Activated CD4-positive, alpha-beta T cell treated with anti-CD3 and anti-CD28 coated beads for 24 hours (primary cell): ENCODE data around the gene DDX10.

Source experiments
- DNase-seq, 2 donors: peaks; one replicate each; pipeline ENCODE4 v3.0.0-alpha.2; 2020; ENCODE audit warnings: low read depth in 2 of 2

DDX10 gene

DNA sequence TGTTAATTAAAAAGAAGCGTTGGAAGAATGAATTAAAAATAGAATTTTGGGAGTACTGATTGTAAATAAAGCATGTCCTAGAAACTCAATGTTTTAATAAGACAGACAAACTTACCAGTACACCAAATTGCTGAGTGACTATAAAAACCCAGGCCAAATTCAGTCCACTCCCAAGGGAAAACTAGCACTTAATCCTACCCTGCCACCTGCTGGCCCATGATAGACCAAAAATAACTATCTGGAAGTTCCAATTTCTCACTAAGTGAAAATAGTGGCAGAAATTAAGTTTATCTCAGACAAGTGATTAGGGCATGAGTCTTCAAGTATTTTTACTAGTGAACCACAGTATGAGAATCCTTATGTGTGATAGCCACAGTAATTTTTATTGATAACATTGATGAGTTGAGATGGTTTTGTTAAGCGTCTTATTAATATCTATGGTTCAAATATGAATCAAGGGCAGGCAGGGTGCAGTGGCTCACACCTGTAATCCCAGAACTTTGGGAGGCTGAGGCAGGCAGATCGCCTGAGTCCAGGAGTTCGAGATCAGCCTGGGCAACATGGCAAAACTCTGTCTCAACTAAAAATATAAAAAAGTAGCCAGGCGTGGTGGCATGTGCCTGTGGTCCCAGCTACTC, 9.8 kb upstream of the DDX10 start:
- DNase-seq: peak in 1 of 2 donors; percentile 14

DNA sequence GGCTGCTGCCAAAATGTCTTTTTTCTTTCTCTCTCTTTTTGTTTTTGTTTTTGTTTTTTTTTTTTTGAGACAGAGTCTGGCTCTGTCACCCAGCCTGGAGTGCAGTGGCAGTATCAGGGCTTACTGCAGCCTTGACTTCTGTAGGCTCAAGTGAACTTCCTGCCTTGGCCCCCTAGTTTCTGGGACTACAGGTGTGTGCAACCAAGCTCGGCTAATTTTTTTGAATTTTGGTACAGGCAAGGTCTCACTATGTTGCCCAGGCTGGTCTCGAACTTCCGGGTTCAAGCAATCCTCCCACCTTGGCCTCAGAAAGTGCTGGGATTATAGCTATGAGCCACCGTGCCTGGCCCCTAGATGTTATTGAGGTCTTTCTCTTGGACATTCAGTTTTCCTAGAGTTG, 2.2 kb upstream of the DDX10 start:
- no peak for DNase-seq

DNA sequence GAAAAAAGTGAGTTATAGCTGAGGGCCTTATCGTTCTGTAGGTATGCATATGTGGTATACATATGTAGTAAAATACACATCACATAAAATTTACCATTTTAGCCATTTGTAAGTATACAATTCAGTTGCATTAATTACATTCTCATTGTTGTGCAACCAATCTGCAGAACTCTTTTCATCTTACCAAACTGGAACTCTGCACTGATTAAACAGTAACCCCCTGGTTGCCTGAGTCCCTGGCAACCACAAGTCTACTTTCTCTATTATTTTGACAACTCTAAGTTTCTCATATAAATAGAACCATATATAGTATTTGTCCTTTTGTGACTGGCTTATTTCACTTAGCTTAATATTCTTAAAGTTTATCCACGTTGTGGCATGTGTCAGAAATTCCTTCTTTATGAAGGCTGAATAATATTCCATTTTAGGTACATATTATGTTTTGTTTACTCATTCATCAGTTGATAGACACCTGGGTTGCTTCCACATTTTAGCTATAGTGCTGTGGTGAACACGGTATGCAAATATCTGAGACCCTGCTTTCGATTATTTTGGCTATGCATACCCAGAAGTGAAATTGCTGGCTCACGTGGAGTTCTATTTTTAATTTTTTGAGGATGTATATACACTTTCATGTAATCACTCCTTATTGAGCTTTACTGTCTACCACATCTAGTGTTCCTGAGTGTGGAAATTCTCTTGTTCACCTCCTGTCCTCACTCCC, 1.6 kb upstream of the DDX10 start:
- DNase-seq: no peak

DNA sequence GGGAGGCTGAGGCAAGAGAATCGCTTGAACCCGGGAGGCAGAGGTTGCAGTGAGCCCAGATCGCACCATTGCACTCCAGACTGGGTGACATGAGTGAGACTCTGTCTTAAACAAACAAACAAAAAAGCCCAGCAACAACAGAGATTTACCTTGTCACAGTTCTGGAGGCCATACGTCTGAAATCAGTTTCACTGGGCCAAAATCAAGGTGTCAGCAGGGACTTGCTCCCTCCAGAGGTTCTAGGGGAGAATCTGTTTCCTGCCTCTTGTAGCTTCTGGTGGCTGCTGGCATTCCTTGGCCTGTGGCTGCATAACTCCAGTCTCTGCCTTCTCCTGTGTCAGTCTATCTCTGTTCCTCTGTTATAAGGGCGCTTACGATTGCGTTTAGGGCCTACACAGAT, 1.5 kb downstream of the DDX10 start:
- no peak for DNase-seq

DNA sequence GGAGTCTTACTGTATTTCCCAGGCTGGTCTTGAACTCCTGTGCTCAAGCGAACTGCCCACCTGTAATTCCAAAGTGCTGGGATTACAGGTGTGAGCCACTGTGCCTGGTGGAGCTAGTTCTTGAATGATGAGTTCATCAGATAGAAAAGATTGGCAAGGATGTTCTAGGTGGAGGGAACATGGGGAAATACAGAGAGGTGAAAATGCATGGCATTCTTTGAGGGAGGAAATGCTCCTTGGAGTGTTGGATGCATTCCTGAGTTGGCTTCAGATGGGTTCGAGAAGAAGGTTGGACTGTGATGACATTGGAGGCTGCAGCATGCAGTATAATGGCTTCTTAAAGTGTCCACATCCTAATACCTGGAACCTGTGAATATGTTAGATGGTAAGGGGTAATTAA, 4.4 kb downstream of the DDX10 start:
- DNase-seq: no peak

DNA sequence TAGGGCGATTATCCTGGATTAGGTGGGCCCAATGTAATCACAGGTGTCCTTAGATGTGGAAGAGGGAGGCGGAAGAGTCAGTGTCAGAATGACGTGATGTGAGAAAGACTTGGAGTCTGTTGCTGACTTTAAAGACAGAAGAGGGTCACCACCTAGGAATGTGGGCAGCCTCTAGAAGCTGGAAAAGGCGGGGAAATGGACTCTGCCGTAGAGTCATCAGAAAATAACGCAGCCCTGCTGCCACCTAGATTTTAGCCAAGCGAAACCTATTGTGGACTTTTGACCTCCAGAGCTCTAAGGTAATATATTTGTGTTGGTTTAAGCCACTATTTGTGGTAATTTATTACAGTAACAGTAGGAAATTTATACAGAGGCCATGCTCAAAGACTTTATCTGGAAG, 4.8 kb downstream of the DDX10 start:
- DNase-seq: no peak

DNA sequence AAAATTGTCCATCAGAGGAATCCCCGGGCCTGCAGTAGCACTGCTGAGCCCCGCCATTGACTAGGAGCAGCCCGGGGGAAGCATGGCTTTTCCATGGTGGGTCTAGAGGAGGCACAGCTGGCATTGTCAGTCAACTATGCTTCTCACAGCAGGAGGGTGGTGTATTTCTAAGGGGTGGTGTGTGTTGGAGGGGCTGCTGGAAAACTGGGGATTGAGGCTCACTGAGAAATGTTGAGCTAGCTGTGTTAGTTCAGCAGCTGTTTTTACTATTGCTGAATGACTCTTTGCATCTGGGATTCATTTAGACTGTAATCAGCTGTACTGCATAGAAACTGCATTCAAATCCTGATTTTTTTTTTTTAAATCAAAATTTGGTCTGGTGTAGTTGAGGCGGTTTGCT, 5.6 kb downstream of the DDX10 start:
- no peak for DNase-seq

DNA sequence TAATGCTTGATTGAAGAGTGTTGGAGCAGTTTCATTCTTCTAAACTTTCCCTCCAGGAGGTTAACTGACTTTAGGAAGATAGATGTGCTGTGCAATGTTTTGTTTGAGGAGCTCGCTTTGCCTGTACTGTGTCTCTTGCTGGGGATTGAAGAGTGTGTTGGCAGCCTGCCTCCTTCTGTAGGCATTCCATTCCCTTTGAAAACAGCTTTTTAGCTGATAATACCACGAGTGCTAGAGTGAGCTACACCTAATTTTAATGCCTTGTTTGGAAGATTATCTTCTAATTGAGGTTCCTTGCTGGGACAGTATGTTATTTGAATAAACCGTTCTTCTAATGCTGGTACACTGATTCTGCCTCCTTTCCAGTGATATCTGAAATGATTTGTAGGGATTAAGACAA, 7.2 kb downstream of the DDX10 start:
- DNase-seq: no peak

DNA sequence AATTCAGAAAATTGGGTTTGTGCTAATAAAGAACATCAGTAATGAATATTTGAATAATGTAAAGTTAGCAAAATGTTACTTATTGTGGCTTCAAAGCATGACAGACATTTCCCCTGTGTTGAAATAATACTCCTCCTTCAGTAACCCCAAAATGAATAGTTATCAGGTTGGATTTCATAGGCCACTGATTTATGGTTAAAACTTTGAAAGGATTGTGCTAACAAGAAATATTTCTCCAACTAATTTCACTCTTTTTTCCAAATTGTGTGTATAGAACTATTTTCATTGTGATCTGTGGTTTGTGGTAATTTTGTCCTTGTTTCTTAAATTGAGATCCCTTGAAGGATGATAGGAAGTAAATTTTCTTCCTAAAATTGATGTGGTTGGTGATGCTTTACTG, 7.9 kb downstream of the DDX10 start:
- DNase-seq: no peak

DNA sequence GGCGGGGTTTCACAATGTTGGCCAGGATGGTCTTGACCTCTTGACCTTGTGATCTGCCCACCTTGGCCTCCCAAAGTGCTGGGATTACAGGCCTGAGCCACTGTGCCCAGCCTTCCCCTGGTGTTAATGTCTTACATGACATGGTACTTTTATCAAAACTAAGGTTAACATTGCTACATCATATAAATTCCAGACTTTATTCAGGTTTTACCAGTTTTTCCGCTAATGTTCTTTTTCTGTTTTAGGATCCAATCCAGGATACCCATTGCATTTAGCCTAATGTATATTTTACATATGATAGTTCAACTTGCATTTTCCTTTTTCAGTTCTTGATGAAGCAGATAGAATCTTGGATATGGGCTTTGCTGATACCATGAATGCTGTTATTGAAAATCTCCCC, 14.2 kb downstream of the DDX10 start:
- no peak for DNase-seq

DNA sequence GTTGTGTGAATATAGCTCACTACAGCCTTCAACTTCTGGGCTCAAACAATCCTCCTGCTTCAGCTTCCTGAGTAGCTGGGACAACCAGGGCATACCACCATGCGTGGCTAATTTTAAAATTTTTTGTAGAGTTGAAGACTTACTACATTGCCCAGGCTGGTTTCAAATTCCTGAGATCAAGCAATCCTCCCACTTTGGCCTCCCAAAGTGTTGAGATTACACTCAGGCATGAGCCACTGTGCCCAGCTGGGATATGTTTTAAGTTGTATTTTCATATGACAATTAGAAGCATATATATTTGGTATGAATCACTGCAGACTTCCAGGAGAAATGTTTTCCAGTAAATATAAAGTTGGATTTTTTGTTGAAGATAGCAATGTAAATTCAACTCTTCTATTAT, 15.4 kb downstream of the DDX10 start:
- no peak for DNase-seq

DNA sequence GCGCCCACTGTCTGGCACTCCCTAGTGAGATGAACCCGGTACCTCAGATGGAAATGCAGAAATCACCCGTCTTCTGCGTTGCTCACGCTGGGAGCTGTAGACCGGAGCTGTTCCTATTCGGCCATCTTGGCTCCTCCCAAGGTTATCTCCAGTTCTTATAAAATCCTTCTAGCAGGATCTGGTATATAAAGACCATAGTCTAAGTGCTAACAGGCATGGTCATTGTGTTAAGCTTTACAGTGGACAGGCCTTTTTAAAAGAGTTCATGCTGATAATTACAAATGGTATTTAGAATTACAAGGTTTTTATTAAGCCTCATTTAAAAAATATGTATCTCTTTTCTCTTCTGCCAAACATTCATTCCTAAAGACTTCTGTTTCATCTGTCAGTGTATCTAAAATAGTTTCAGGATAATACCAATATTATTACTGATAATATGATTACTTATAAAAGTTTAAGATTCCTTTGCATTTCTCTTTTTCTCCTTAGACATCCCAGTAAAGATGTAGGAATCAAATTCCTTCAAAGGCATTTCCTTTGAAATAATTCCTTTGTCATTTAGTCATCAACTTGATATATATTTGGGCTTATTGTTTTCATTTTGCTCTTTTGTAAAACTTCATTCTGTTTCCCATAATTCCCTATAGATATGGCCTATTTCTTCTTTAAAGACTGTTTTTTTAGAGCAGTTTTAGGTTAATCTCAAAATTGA, 20.7 kb downstream of the DDX10 start:
- DNase-seq: no peak

DNA sequence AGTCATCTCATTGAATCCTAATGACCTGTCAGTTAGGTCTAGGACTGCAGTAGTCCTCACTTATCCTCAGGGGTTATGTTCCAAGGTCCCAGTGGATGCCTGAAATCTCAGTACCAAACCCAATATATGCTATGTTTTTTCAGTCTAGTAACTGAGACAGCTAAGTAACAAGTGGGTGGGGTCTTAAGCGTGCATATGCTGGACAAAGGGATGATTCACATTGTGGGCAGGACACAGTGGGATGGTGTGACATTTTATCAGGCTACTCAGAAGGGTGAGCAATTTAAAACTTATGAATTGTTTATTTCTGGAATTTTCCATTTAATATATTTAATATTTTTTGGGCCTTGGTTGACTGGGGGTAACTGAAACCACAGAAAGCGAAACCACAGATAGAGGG, 29.0 kb downstream of the DDX10 start:
- no peak for DNase-seq

DNA sequence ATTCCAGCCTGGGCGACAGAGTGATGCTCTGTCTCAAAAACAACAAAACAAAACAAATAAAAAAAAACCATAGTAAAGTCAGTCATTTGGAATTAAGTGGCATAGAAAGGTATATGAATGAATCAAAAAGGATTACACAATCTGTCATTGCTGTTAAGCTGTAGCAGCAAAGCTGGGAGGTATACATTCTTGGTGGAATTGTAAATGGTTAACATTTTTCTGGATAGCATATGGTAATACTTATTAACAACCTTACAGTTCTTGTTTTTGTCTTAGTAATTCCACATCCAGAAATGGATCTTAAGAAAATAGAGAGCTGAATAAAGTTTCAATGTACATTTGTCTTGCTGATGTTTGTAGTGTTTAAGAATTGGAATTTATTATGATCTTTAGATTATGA, 30.0 kb downstream of the DDX10 start:
- DNase-seq: no peak

DNA sequence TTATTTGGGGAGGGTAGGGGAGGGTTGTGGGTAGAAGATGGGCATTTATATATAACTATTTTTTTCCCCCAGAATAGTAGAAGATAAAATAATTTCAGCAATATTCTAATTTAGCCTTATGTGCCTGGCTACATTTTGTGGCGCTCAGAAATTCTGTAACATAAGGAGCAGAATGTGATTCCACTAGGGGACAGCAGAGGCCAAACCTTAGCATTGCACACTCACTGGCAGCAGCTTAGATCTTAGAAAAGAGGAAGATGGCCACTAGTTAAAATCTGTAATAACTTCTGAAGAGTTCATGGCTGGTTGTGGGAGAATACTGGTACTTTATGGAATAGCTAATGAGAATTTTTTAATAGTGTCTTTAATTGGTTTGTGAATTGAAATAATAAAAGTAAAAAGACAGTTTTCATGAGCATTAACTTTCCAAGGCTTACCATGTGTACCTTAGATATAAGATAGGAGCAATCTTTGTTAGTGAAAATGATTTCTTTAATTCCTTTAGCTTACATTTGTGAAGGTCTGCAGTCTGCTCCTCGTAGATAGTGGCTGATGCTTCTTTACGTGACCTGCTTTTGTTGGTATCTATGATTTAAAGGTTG, 33.1 kb downstream of the DDX10 start:
- DNase-seq: peak; percentile 8 to 26

DNA sequence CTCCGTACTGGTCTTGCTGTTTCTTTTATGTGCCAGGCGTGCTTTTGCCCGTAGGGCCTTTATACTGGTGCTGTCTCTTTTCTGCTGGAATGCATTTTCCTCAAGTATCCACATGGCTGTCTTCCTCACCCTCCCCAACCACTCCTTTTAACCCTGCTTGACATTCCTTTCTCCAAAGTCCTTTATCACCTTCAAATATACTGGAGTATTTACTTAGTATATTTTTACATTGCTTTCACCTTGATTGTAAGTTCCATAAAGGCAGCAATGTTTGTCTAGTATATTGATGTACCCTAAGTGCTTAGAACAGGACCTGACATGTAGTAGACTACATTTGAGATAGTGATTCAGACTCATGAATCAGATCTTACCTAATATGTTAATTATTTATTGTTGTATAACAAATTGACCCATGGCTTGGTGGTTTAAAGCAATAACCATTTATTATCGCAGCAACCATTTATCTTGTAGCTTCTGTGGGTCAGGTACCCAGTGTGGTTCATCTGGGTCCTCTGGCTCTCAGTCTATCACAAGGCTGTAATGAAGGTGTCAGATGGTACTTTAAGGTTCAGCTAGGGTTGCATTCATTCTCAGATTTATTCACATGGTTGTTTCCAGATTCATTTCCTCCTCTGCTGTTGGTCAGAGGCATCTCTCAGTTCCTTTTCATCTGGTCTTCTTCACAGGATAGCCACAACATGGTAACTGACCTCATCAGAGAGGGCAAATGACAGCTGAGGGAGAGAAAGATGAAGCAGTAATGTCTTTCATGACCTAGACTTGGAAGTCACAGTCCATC, 34.2 kb downstream of the DDX10 start:
- no peak for DNase-seq

DNA sequence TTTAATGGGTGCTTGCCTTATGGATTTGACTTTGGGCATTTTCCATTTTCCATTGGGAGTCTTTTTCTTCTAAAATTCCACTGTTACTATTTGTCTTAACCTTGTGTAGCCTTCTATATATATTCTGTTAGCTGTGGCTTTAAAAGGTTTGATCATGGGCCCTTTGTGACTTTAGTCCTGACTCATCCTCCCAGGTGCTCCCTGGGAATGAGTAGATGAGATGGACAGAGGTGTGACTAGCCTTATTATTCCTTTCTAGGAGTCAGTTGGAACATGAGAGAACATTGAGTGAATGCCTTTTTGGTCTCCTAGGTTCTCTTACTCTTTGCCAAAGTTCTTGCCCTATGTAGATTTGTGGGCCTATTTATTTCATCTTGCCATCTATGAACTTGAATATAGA, 39.0 kb downstream of the DDX10 start:
- DNase-seq: no peak

DNA sequence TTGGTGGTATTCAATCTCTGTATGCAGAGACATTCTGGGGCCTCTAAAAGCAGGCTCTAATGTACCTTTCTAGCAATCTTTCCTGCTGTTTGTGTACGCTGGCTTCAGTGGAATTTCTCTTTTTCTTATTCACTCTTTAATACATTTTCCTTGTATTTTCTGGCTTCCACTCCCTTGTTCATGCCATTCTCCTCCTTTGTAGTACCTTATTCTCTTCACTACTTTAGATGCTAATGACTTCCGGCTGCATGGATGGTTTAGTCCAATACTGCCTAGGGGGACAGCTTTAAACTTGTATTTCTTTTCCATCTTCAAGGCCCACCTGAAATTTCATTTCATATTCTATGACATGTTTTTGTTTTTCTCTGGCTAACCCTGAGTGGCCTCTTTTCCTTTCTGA, 40.2 kb downstream of the DDX10 start:
- DNase-seq: no peak

DNA sequence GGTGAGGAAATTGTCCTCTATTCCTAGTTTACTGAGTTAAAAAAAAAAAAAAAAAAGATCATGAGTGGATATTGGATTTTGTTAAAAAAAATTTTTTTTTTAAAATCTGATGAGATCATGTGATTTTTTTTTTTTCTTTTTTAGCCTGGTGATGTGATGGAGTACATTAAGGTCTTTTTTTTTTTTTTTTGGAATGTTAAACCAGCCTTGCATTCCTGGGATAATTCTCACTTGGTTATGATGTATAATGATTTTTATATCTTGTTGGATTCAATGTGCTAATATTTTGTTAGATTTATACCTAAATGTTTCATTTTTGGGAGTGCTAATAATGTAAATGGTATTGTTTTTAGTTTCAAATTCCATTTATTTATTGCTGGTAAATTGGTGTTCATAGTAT, 43.3 kb downstream of the DDX10 start:
- no peak for DNase-seq

DNA sequence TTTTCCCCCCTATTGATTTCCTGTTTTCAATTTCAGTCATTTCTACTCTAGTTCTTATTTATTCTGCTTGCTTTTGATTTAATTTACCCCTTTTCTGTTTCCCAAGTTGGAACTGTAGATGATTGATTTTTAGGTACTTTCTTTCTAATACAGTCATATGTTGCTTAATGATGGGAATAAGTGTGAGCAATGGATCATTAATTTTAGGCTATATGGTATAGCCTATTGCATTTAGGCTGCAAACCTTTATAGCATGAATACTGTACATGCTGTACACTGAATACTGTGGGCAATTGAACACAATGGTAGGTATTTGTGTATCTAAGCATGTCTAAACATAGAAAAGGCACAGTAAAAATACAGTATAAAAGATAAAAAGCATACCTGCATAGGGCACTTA, 44.9 kb downstream of the DDX10 start:
- no peak for DNase-seq

DNA sequence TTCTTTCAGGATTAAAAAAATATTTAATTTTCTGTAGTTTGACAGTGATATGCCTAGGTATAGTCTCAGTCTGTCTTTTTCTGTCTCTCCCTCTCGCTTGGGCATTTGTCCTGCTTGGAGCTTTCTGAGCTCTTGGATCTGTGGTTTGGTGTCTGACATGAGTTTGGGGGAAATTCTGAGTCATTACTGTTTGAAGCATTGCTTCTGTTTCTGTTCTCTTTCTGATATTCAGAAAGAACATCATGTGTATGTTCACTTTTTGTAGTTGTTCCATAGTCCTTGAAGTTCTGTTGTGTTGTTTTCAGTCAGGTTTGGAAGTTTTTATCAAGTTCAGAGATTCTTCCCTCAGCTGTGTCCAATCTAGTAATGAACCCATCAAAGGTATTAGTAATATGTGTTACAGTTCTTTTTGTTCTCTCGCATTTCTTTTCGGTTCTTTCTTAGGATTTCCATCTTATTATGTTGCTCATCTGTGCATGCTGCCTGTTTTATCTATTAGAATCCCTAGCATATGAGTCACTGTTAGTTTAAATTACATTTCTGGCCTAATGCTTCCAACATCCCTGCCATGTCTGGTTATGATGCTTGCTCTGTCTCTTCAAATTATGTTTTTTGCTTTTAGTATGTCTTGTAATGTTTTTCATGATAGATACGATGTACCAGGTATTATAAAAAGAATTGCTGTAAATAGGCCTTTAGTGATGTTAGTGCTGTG, 48.4 kb downstream of the DDX10 start:
- no peak for DNase-seq
